IMR-90 (cell line): ENCODE measurements around the gene TMPRSS13. TPM values are rescaled to one million over a fixed set of nuclear protein-coding genes. Genes with fewer than 3 reads are reported as not detected.

Source experiments
- ATAC-seq: fragments of 200-7000 bp; cut with Tn5 transposase; 2 replicates; pipeline ENCODE4 v1.9.1; 2020; ENCODE audit warnings: low read depth, mild to moderate bottlenecking, moderate library complexity
- BruUV-seq: library from RNA; stranded (reverse); fragments of 400-500 nt; replicated peaks from 2 replicates; lab custom pipeline; 2021; lab: Mats Ljungman, UMichigan
- CTCF ChIA-PET: fragments of 300-600 bp; formaldehyde crosslinking; extraction: SDS; loops from one replicate; lab custom pipeline; 2021; ENCODE audit warnings: antibody characterized with exemption; lab: Yijun Ruan, JAX
- POLR2A ChIA-PET: fragments of 300-600 bp; sonication (Branson Sonifier 250); formaldehyde crosslinking; loops from one replicate; lab custom pipeline; 2022; ENCODE audit warnings: antibody characterized with exemption; ENCODE audit not compliant: unreplicated experiment; lab: Charles Lee
- DNase-seq: peaks from one replicate; pipeline ENCODE4 v3.0.0; 2013
- H2AFZ ChIP-seq: replicated peaks from 2 replicates; pipeline ENCODE3; 2013; ENCODE audit warnings: low read length, mild to moderate bottlenecking; ENCODE audit not compliant: poor library complexity
- H2AK5ac ChIP-seq: 2 replicates; pipeline ENCODE4 v1.6.1; 2013; ENCODE audit warnings: low read depth, low read length, inconsistent platforms
- H2AK9ac ChIP-seq: replicated peaks from 2 replicates; pipeline ENCODE3; 2013; ENCODE audit warnings: mild to moderate bottlenecking, low read depth, low read length, moderate library complexity; ENCODE audit not compliant: poor library complexity
- H2BK120ac ChIP-seq: 2 replicates; pipeline ENCODE4 v1.6.1; 2013; ENCODE audit warnings: low read depth, low read length, inconsistent platforms
- H2BK15ac ChIP-seq: 3 replicates; pipeline ENCODE4 v1.6.1; 2013; ENCODE audit warnings: low read depth, low read length, inconsistent platforms
- H2BK20ac ChIP-seq: 2 replicates; pipeline ENCODE4 v1.6.1; 2013; ENCODE audit warnings: low read depth, mild to moderate bottlenecking, inconsistent platforms, low read length, moderate library complexity
- H2BK5ac ChIP-seq: 2 replicates; pipeline ENCODE4 v1.6.1; 2013; ENCODE audit warnings: mild to moderate bottlenecking, low read depth, low read length, inconsistent platforms; ENCODE audit not compliant: poor library complexity, severe bottlenecking
- H3K14ac ChIP-seq: replicated peaks from 2 replicates; pipeline ENCODE4 v1.6.1; 2013; ENCODE audit warnings: low read depth, low read length, inconsistent platforms
- H3K18ac ChIP-seq: 2 replicates; pipeline ENCODE4 v1.6.1; 2013; ENCODE audit warnings: low read depth, low read length, control low read depth
- H3K23ac ChIP-seq: 2 replicates; pipeline ENCODE4 v1.6.1; 2013; ENCODE audit warnings: low read depth, low read length, inconsistent platforms
- H3K27ac ChIP-seq: 2 replicates; pipeline ENCODE4 v1.5.1; 2013; ENCODE audit warnings: mild to moderate bottlenecking, control low read depth, low read length; ENCODE audit not compliant: insufficient read depth
- H3K27me3 ChIP-seq: 2 replicates; pipeline ENCODE4 v1.6.1; 2013; ENCODE audit warnings: low read length; ENCODE audit not compliant: control insufficient read depth, insufficient read depth
- H3K36me3 ChIP-seq: 2 replicates; pipeline ENCODE4 v1.6.1; 2013; ENCODE audit warnings: low read length, mixed read lengths; ENCODE audit not compliant: control insufficient read depth, insufficient read depth
- H3K4ac ChIP-seq: 2 replicates; pipeline ENCODE4 v1.6.1; 2013; ENCODE audit warnings: low read depth, low read length, inconsistent platforms
- H3K4me1 ChIP-seq: 2 replicates; pipeline ENCODE4 v1.6.1; 2013; ENCODE audit warnings: low read length, mixed read lengths; ENCODE audit not compliant: control insufficient read depth, insufficient read depth
- H3K4me2 ChIP-seq: 2 replicates; pipeline ENCODE4 v1.6.1; 2013; ENCODE audit warnings: low read depth, mild to moderate bottlenecking, control low read depth, low read length, moderate library complexity
- H3K4me3 ChIP-seq: 2 replicates; pipeline ENCODE4 v1.5.1; 2013; ENCODE audit warnings: low read depth, mild to moderate bottlenecking, control low read depth, low read length, moderate library complexity; ENCODE audit not compliant: insufficient read depth
- H3K56ac ChIP-seq: 2 replicates; pipeline ENCODE4 v1.6.1; 2013; ENCODE audit warnings: low read length, inconsistent platforms; ENCODE audit not compliant: insufficient read depth; ENCODE audit errors: extremely low read depth
- H3K79me1 ChIP-seq, 2 experiments: 2 replicates each; pipeline ENCODE4 v1.6.1; 2013; ENCODE audit warnings: low read length in 2 of 2, inconsistent platforms in 1 of 2, low read depth in 1 of 2
- H3K9ac ChIP-seq: 2 replicates; pipeline ENCODE4 v1.6.1; 2013; ENCODE audit warnings: low read depth, low read length, control low read depth
- H3K9me1 ChIP-seq: 2 replicates; pipeline ENCODE4 v1.6.1; 2013; ENCODE audit warnings: low read length, inconsistent platforms; ENCODE audit not compliant: insufficient read depth
- H3K9me3 ChIP-seq: 2 replicates; pipeline ENCODE4 v1.6.1; 2013; ENCODE audit warnings: low read length; ENCODE audit not compliant: control insufficient read depth, insufficient read depth
- H4K20me1 ChIP-seq: 2 replicates; pipeline ENCODE4 v1.6.1; 2013; ENCODE audit warnings: low read length, inconsistent platforms; ENCODE audit not compliant: insufficient read depth
- H4K5ac ChIP-seq: 2 replicates; pipeline ENCODE4 v1.6.1; 2013; ENCODE audit warnings: mild to moderate bottlenecking, low read depth, low read length, control low read depth
- H4K8ac ChIP-seq, 2 experiments: 2 replicates each; pipeline ENCODE4 v1.6.1; 2013; ENCODE audit warnings: low read depth in 2 of 2, low read length in 2 of 2, control low read depth in 1 of 2, inconsistent platforms in 1 of 2
- H4K91ac ChIP-seq: 2 replicates; pipeline ENCODE4 v1.6.1; 2013; ENCODE audit warnings: low read depth, low read length, inconsistent platforms; ENCODE audit not compliant: insufficient read depth
- CEBPB ChIP-seq: IDR thresholded peaks from 2 replicates; pipeline ENCODE4 v1.6.1; 2012; ENCODE audit warnings: low read depth, low read length, improper control_type of control experiment
- CHD1 ChIP-seq: IDR thresholded peaks from 2 replicates; pipeline ENCODE4 v1.6.1; 2012; ENCODE audit warnings: low read depth, low read length, improper control_type of control experiment
- FOS ChIP-seq: fragments of 150-350 bp; IDR thresholded peaks from 2 replicates; pipeline ENCODE4 v1.6.1; 2016; ENCODE audit warnings: low read depth, low read length
- MAFK ChIP-seq: IDR thresholded peaks from 2 replicates; pipeline ENCODE4 v1.6.1; 2012; ENCODE audit warnings: low read depth, low read length, improper control_type of control experiment
- MAZ ChIP-seq: IDR thresholded peaks from 2 replicates; pipeline ENCODE4 v1.6.1; 2012; ENCODE audit warnings: low read depth, mild to moderate bottlenecking, low read length, improper control_type of control experiment, moderate library complexity, borderline replicate concordance
- RAD21 ChIP-seq: IDR thresholded peaks from 2 replicates; pipeline ENCODE4 v1.6.1; 2012; ENCODE audit warnings: low read length, improper control_type of control experiment
- RFX5 ChIP-seq: IDR thresholded peaks from 2 replicates; pipeline ENCODE4 v1.8.0; 2012; ENCODE audit warnings: low read depth, mild to moderate bottlenecking, low read length, moderate library complexity
- USF2 ChIP-seq: fragments of 150-350 bp; IDR thresholded peaks from 2 replicates; pipeline ENCODE4 v1.6.1; 2017; ENCODE audit warnings: mild to moderate bottlenecking, antibody characterized with exemption, low read length, low read depth
- WGBS, 2 experiments: methylation state at CpG; one replicate each; pipeline versions ENCODE4 v1.1.5 to v1.1.7; 2013; ENCODE audit warnings: missing lambda C conversion rate in 2 of 2; ENCODE audit not compliant: insufficient read length in 1 of 2; ENCODE audit errors: extremely low coverage in 2 of 2; 5-methylcytosine and 5-hydroxymethylcytosine counted together
- dilution Hi-C: fragments of 300-500 bp; cut with HindIII; formaldehyde crosslinking; loops from one replicate; pipeline ENCODE4 v1.14.3; 2018; ENCODE audit warnings: low sequenced_read_pairs; ENCODE audit not compliant: unreplicated experiment
- in situ Hi-C: fragments of 300-500 bp; cut with MboI; formaldehyde crosslinking; loops from 3 replicates; pipeline ENCODE4 v1.14.3; 2019; ENCODE audit warnings: low sequenced_read_pairs, inconsistent platforms, mixed read lengths
- intact Hi-C: fragments of 100-400 bp; cut with micrococcal nuclease; formaldehyde crosslinking; loops from 2 replicates; pipeline ENCODE4 v1.10.0; 2022
- polyA plus RNA-seq, 3 experiments: library from polyadenylated mRNA; depleted of rRNA; stranded (reverse); fragments of >200 nt; gene quantifications; 2 replicates each; pipeline ENCODE4 v1.2.3, GENCODE V29; 2012; ENCODE audit warnings: low replicate concordance in 1 of 3
- total RNA-seq: library from RNA; depleted of rRNA; stranded (reverse); fragments of >200 nt; gene quantifications from 2 replicates; pipeline ENCODE4 v1.2.3, GENCODE V29; 2012
- TF ChIP-seq, protein P1 (sequence below): conservative IDR thresholded peaks from 2 replicates; pipeline ENCODE4 v1.5.1; 2012; ENCODE audit warnings: mild to moderate bottlenecking, low read depth, low read length, improper control_type of control experiment

The TMPRSS13 gene
- total and polyA plus RNA-seq, 2 of the 4 experiments (the other 2 are of a cell fraction), result not detected

GRCh38 chr11:117953024-117953671, 23.9 kb upstream of the TMPRSS13 start:
- no peaks in the 10 kb centered on the region for H3K36me3 ChIP-seq
- no peaks in the 10 kb centered on the region for H3K4me1 ChIP-seq
- no peak overlapping the region for H3K18ac ChIP-seq
- DNase-seq (no peak), ATAC-seq (no peak)
- H2AFZ ChIP-seq, result no peak overlapping the region
- no peak overlapping the region for H3K27ac ChIP-seq
- no peak overlapping the region for H3K9ac ChIP-seq
- no peak overlapping the region for H3K56ac ChIP-seq
- no peak overlapping the region for H4K91ac ChIP-seq
- H3K23ac ChIP-seq, result no peak overlapping the region
- no peak overlapping the region for H2BK15ac ChIP-seq
- H3K9me3 ChIP-seq, result no peaks in the 10 kb centered on the region
- no peak overlapping the region for H3K4me3 ChIP-seq
- H3K4me2 ChIP-seq, result no peak overlapping the region
- no peak overlapping the region for H4K8ac ChIP-seq
- H2BK120ac ChIP-seq, result no peak overlapping the region
- H2AK5ac ChIP-seq, result no peak overlapping the region
- 56% methylated on average over 2 of the region's 3 CpGs; no CpG with 5 or more reads in 1 of the 2 experiments for WGBS, 2 experiments
- ChIA-PET CTCF (interaction anchor here (0.6 to 1.2 kb wide), 2 partner anchors 31 to 136 kb away, joined by 4 to 6 read pairs; no protein-coding TSS in a partner anchor), POLR2A (no interaction called here)
- in situ Hi-C loops (no loop called here), dilution Hi-C loops (no loop called here), intact Hi-C loops (no loop called here)
- TF ChIP-seq USF2, result no peak
- TF ChIP-seq CEBPB, result no peak
- TF ChIP-seq RAD21, result no peak
- TF ChIP-seq MAZ, result no peak
- no peak for TF ChIP-seq RFX5
- TF ChIP-seq, protein P1, sequence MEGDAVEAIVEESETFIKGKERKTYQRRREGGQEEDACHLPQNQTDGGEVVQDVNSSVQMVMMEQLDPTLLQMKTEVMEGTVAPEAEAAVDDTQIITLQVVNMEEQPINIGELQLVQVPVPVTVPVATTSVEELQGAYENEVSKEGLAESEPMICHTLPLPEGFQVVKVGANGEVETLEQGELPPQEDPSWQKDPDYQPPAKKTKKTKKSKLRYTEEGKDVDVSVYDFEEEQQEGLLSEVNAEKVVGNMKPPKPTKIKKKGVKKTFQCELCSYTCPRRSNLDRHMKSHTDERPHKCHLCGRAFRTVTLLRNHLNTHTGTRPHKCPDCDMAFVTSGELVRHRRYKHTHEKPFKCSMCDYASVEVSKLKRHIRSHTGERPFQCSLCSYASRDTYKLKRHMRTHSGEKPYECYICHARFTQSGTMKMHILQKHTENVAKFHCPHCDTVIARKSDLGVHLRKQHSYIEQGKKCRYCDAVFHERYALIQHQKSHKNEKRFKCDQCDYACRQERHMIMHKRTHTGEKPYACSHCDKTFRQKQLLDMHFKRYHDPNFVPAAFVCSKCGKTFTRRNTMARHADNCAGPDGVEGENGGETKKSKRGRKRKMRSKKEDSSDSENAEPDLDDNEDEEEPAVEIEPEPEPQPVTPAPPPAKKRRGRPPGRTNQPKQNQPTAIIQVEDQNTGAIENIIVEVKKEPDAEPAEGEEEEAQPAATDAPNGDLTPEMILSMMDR, result no peak
- no peak for TF ChIP-seq FOS
- TF ChIP-seq CHD1, result no peak
- no peak for TF ChIP-seq MAFK
- H3K4ac ChIP-seq, result no peak overlapping the region
- no peak overlapping the region for H2BK20ac ChIP-seq
- H3K79me1 ChIP-seq, result no peaks in the 10 kb centered on the region
- no peaks in the 10 kb centered on the region for H3K9me1 ChIP-seq
- H3K14ac ChIP-seq, result no peak overlapping the region
- H3K27me3 ChIP-seq, result peaks cover 7% of the 10 kb centered on the region
- H2BK5ac ChIP-seq, result no peak overlapping the region
- H4K5ac ChIP-seq, result no peak overlapping the region
- H2AK9ac ChIP-seq, result no peak overlapping the region
- H4K20me1 ChIP-seq, result no peaks in the 10 kb centered on the region
- BruUV-seq, result no TSS peak
